GM19238 (cell line): ENCODE results near the gene NRIP1.
"Not testable (repeated sequence)": the region's sequence is repeated elsewhere in the genome, so short reads cannot be mapped to it uniquely, and the experiment has no call there.

Experiments used
- DNase-seq: peaks from one replicate; pipeline ENCODE4 v3.0.0; 2011; ENCODE audit warnings: low spot score; ENCODE audit not compliant: insufficient read length

The NRIP1 gene

DNA sequence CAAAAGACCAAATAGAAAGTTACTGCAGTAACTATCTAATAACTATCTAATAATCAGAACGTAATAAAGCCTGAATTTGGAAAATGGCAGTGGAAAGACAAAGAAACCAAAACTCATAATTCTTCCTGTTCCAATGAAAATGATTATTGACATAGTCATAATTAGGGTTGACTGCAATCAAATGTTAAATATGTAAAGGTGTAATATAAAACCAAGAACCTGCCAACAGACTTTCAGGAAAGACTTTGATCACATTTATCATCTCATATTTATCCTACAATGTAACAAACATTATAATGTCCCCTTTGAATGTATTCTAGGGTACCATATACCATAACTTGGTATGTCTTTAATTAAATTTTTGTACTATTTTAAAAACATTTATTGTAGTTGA lies 26.9 kb downstream of the NRIP1 start:
- DNase-seq = no peak

DNA sequence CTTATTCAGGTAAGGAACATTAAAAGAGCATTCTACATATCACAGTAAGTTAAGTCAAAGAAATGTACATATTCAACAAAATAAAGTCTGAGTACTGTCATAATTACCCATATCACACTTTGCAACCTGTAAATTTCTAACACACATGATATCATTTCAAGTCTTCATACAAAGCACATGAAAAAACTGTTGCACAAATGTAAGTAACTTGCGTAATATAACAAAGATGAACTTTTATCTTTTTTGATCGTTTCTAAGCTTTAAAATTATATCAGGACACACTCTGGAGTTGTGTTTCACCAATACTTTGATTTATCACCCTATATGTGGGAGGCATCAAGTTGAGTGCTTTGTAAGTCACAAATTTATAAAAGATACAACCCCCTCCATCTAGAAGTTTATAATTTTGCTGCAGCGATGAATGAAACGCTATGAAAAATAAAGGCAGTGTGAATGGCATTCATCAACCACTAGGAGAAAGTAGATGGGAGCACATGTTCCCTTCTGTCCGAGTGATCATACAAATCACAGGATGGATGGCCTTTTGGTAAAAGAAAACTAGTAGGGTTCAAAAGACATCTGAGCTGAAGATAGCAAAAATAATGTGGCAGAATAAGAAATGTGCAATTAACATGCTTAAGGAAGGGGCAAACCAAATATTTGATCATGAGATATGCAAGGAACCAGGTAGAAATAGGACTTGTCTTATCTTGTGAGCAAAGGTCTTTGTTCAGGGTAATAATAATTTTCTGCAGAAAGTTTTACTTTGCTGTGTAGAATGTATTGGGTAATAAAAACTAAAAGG lies 27.5 kb downstream of the NRIP1 start:
- DNase-seq = no peak

GRCh38 chr21:15036189-15036588 lies 28.6 kb downstream of the NRIP1 start:
- DNase-seq = no peak

DNA sequence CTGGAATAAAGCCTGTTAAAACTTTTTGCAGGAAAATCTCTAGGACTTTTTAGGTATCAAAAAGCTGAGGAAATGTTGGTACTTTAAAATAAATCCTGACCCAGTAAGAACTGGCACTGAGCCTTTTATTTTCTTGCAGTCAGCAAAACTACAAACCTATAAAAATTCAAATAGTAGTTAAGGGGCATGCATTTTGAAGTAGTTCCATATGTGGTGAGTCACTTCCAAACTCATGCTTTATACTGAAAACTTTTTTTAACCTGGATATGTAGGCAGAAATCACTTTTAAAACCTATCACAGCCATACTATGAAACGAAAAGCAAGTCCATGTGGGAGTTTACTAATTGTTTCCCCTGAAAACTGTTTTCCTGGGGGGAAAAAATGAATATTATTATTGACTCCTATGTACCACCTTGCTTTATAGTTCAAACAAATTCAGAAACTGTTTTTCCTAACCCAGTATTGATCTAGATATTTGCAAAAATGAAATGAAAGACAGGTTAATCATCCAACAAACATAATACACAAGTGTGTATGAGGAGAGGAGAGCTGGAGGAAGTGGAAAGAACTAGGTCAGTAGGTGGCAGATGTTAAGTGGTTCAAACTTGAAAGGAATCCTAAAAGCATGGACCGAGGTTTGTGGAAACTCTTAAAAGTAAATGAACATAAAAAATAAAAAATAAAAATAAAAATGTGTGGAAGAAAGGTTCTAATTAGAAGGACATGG lies 30.5 kb downstream of the NRIP1 start:
- no peak for DNase-seq

GRCh38 chr21:15031790-15032357 lies 32.9 kb downstream of the NRIP1 start:
- DNase-seq = no peak

DNA sequence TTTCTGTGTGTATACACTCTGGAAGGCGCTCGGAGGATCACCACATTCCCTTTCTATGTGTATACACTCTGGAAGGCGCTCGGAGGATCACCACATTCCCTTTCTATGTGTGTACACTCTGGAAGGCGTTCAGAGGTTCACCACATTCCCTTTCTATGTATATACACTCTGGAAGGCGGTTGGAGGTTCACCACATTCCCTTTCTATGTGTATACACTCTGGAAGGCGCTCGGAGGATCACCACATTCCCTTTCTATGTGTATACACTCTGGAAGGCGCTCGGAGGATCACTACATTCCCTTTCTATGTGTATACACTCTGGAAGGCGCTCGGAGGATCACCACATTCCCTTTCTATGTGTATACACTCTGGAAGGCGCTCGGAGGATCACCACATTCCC lies 33.4 kb downstream of the NRIP1 start:
- DNase-seq = not testable (repeated sequence)

DNA sequence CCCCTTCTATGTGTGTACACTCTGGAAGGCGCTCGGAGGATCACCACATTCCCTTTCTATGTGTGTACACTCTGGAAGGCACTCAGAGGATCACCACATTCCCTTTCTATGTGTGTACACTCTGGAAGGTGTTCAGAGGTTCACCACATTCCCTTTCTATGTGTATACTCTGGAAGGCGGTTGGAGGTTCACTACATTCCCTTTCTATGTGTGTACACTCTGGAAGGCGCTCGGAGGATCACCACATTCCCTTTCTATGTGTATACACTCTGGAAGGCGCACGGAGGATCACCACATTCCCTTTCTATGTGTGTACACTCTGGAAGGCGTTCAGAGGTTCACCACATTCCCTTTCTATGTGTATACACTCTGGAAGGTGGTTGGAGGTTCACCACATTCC lies 33.9 kb downstream of the NRIP1 start:
- DNase-seq = not testable (repeated sequence)

DNA sequence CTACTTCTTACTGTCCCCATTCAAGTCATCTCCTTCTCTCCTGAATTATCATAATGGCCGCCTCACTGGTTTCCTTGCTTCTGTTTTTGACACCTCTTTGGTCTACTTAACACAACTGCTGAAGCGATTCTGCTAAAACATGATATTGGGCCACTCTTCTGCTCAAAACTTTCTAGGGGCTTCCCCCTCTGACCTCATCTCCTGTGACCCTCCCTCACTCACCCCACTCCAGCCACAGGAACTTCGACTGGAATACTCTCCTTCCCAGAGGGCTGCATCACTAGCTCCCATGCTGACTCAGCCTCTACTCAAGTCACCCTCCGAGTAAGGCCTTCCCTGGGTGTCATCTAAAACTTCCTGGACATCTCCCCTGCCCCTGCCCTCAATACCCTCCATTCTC lies 35.7 kb downstream of the NRIP1 start:
- DNase-seq = no peak

DNA sequence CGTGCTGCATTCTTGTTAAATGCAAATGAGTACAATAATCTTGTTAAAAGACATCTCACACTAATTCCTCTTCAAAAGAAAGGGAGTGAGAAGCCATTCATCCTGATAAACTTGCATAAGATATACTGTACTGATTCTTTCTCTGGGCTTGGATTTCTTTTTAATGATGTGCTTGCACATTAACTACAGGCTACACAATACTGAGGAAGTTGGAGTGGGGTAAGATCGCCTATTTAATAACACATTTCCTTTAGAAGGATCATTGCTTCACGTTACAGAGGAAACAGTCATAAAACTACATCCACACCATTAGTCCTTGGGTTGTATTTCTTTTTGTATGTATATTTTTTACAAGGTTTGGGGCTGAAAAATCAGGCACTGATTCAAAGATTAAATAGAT lies 36.6 kb downstream of the NRIP1 start:
- no peak for DNase-seq

GRCh38 chr21:15027056-15027455 lies 37.7 kb downstream of the NRIP1 start:
- DNase-seq = no peak

GRCh38 chr21:15026370-15026769 lies 38.4 kb downstream of the NRIP1 start:
- DNase-seq = no peak

- no peak for DNase-seq
Observed at GRCh38 chr21:15023776-15024175, 41.0 kb downstream of the NRIP1 start.

DNA sequence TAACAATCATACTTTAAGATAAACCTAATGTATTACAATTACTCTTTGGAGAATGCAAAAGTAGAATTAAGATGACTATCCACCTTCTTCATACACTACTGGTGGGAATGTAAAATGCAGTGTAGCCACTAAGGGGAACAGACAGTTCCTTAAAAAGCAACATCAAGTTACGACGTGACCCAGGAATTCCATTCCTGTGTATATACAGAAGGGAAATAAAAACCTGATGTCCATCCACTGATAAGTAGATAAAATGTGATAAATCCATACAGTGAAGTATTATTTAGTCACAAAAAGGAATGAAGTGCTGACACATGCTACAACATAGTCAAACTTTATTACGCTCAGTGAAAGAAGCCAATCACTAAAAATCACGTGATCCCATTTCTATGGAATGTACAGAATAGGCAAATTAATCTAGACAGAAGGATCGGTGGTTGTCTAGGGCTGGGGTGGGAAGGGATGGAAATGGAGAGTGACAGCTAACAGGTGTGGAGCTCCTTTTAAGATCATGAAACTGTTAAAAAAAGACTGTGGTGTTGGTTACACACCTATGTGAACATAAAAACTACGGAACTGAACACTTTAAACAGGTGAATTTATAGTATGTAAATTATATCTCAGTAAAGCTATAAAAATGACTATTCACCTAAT lies 42.1 kb downstream of the NRIP1 start:
- DNase-seq = no peak

DNA sequence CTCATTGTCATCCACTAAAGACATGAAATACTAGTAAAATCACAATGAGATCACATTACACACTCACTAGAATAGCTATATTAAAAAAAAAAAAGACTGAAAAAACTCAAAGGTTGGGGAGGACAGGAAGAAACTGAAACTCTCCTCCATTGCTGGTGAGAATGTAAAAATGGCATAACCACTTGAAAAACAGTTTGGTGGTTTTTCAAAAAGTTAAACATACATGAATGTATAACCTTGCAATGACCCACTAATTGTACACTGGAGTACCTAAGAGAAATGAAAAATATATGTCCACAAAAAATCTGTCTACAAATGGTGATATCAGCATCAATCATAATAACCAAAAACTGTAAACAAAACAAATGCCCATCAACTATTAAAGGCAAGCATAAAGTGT lies 44.0 kb downstream of the NRIP1 start:
- DNase-seq = no peak

GRCh38 chr21:15018382-15018781 lies 46.4 kb downstream of the NRIP1 start:
- DNase-seq = no peak

DNA sequence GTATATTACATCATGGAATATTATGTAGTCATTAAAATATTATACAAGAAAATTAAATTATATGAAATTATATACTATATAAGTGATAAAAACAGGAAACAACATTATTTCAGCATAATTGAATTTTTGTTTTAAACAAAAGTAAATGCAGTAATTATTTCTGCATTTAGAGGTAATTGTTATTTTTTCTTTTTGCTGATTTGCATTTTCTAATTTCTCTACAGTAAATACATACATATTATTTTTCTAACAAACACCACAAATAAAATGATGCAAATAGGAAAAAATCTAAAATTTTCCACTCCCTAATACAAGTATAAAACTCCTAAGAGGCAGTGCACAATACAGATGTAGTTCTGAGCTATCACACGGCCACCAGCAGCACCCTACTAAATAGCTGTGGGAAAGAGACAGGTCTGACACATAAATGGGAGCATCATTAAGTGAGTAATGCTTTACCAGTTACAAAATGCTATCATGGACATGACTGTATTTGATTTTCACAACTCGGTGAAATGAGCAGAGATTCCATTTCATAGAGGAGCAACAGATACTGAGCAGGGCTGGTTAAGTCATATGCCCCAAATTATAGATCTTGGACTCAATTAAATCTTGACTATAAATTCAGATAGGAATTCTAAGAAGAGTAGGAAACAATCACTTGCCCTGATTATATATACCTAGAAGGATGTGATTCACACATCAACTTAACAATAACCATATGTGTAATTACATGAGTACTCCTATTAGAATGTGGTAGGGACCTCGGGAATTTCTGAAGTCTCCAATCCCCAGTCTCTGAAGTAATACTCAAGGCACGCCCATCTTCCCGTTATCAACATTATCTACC lies 49.0 kb downstream of the NRIP1 start:
- no peak for DNase-seq

GRCh38 chr21:15014221-15014620 lies 50.6 kb downstream of the NRIP1 start:
- DNase-seq = no peak

- no peak for DNase-seq
Observed at GRCh38 chr21:15011967-15012366, 52.8 kb downstream of the NRIP1 start.

DNA sequence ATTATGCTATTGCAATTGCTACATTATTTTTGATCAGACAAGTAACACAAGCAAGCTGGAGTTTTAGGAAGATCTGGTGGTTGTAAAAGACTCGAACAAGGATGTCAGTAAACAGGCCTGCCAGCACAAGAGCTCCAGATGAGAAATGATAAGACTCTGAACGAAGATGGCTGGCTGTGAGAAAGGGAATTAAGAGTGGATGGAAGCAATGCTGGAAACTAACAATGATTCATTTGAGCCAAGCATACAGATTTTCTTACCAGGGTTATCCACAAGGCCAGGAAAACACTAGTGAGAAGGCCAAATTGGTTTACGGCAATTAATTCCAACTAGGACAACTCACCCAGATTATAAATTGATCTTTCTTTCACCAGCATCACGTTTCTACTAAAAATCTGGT lies 54.2 kb downstream of the NRIP1 start:
- no peak for DNase-seq

- DNase-seq = no peak
Observed at GRCh38 chr21:15009837-15010363, 54.9 kb downstream of the NRIP1 start.
